ENCODE data around the gene LY9. TPM values are rescaled to one million over a fixed set of nuclear protein-coding genes. Genes with fewer than 3 reads are reported as not detected.

Gene LY9
- total RNA-seq, 4 donors from 2014 or later, result 1.6 to 39.6 (median 3.6) TPM

DNA sequence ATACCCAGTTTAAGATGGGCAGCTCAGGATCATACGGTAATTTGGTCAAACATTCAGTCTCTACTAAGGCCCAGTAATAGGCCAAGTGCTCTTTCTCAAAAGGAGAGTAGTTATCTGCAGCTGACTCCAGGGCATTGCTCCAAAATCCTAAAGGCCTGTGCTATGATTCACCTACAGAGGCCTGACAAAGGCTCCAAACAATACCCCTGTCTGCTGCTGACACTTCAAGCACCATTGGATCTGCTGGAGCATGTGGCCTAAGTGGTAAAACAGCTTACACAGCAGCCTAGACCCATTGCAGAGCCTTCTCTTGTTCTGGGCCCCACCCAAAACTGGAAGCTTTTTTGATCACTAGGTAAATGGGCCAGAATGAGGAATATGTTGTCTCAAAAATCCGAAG, 34.1 kb upstream of the LY9 start:
- no peak for DNase-seq
- Histone ChIP-seq H3K27ac (no peak overlapping the region), H3K27me3 (no peaks in the 10 kb centered on the region), H3K9me3 (no peaks in the 10 kb centered on the region), H3K4me3 (no peak overlapping the region), H3K4me1 (no peaks in the 10 kb centered on the region), H3K36me3 (no peaks in the 10 kb centered on the region)
- TF ChIP-seq POLR2A (IDR thresholded peaks at IDR 0.05), result no peak
- TF ChIP-seq, protein P1, sequence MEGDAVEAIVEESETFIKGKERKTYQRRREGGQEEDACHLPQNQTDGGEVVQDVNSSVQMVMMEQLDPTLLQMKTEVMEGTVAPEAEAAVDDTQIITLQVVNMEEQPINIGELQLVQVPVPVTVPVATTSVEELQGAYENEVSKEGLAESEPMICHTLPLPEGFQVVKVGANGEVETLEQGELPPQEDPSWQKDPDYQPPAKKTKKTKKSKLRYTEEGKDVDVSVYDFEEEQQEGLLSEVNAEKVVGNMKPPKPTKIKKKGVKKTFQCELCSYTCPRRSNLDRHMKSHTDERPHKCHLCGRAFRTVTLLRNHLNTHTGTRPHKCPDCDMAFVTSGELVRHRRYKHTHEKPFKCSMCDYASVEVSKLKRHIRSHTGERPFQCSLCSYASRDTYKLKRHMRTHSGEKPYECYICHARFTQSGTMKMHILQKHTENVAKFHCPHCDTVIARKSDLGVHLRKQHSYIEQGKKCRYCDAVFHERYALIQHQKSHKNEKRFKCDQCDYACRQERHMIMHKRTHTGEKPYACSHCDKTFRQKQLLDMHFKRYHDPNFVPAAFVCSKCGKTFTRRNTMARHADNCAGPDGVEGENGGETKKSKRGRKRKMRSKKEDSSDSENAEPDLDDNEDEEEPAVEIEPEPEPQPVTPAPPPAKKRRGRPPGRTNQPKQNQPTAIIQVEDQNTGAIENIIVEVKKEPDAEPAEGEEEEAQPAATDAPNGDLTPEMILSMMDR (IDR thresholded peaks at IDR 0.05), result no peak

GRCh38 chr1:160763993-160764392, 32.0 kb upstream of the LY9 start:
- Histone ChIP-seq H3K9me3 (no peaks in the 10 kb centered on the region), H3K27me3 (no peaks in the 10 kb centered on the region), H3K4me1 (no peaks in the 10 kb centered on the region), H3K36me3 (no peaks in the 10 kb centered on the region), H3K4me3 (no peak overlapping the region), H3K27ac (no peak overlapping the region)
- no peak for DNase-seq
- TF ChIP-seq POLR2A (IDR thresholded peaks at IDR 0.05), result no peak
- TF ChIP-seq, protein P1 (IDR thresholded peaks at IDR 0.05), result no peak

DNA sequence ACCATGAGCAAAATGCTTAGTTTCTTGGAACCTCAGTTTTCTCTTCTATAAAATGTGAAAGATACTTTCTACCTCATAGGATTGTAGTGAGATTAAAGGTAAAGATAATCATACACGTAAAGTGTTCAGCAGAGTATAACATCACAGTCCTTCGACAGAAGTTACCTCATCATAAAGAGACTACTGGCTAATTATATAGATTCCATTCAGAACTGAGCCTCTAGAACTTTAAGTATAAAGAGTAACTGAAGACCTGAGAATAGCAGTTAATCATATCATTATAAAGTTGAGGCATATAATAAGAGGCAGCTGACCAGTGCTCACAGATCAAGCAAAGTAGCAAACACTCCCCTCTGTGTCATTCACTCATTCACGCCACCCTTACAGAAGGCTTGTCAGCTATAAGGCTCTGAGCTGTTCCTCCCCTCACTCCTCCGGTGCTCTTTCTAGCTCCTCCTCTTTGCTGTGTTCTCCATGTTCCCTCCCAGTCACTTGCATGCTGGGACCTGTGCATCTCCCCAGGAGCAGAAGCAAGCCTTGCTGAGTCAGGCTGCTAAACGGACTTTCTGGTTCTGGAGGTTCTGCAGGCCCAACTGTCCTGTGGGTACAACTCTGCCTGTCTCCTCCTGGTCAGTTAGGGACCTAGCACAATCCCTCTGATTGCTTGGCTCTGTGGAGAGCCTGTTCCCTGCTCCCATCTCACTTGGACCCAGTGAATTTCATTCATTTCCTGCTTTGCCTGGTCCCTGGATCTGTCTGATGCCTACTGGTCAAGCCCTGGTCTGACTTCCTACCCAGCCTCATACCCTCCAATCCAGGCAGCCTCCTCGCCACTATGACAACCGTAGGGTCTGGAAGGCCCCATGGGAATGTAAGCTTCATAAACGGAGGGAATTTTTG, 28.3 kb upstream of the LY9 start:
- H3K27ac ChIP-seq, result peak overlapping the region; percentile 45 to 74 (median 60)
- H3K9me3 ChIP-seq, result no peaks in the 10 kb centered on the region
- H3K4me1 ChIP-seq, result no peaks in the 10 kb centered on the region
- peak overlapping the region in 3 of 4 donors; percentile 5 to 33 (median 13) for H3K4me3 ChIP-seq
- DNase-seq, result no peak
- TF ChIP-seq POLR2A (IDR thresholded peaks at IDR 0.05), result no peak
- TF ChIP-seq, protein P1 (IDR thresholded peaks at IDR 0.05), result no peak
- no peaks in the 10 kb centered on the region for H3K27me3 ChIP-seq
- no peaks in the 10 kb centered on the region for H3K36me3 ChIP-seq

DNA sequence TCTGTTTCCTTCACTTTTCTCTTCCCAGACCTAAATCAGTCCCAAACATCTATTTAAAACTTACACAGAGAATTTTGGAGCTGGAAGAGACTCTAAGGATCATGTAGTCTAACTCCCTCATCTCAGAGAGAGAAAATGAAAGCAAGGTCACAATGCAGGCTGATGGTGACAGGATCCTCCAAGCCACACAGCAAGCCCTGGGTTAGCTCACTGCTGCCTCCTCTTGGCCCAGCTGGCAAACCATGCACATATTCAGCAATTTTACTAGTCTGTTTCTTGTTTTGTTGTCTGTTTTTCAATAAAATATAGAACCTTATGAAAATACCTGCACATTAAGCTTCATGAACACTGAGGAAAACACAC, 27.7 kb upstream of the LY9 start:
- H3K36me3 ChIP-seq, result no peaks in the 10 kb centered on the region
- H3K4me1 ChIP-seq, result no peaks in the 10 kb centered on the region
- peak overlapping the region; percentile 45 to 74 (median 60) for H3K27ac ChIP-seq
- TF ChIP-seq, protein P1 (IDR thresholded peaks at IDR 0.05), result peak; percentile 67 to 83 (median 75)
- no peak for TF ChIP-seq POLR2A (IDR thresholded peaks at IDR 0.05)
- H3K4me3 ChIP-seq, result peak overlapping the region in 3 of 4 donors; percentile 5 to 33 (median 13)
- H3K27me3 ChIP-seq, result no peaks in the 10 kb centered on the region
- no peaks in the 10 kb centered on the region for H3K9me3 ChIP-seq
- peak in 2 of 3 donors; percentile 80 to 89 for DNase-seq

- Histone ChIP-seq H3K4me1 (no peaks in the 10 kb centered on the region), H3K9me3 (no peaks in the 10 kb centered on the region)
These were observed 23.6 kb upstream of the LY9 start for GRCh38 chr1:160772331-160772730.

GRCh38 chr1:160773093-160773492, 22.9 kb upstream of the LY9 start:
- no peaks in the 10 kb centered on the region for H3K9me3 ChIP-seq
- no peaks in the 10 kb centered on the region for H3K36me3 ChIP-seq
- DNase-seq, result no peak
- TF ChIP-seq POLR2A (IDR thresholded peaks at IDR 0.05), result no peak
- TF ChIP-seq, protein P1 (IDR thresholded peaks at IDR 0.05), result no peak
- H3K27ac ChIP-seq, result no peak overlapping the region
- no peaks in the 10 kb centered on the region for H3K4me1 ChIP-seq
- no peaks in the 10 kb centered on the region for H3K27me3 ChIP-seq
- no peak overlapping the region for H3K4me3 ChIP-seq

More at GRCh38 chr1:160772331-160772730, 23.6 kb upstream of the LY9 start:
- Histone ChIP-seq H3K27ac (no peak overlapping the region), H3K36me3 (no peaks in the 10 kb centered on the region), H3K4me3 (no peak overlapping the region), H3K27me3 (no peaks in the 10 kb centered on the region)
- TF ChIP-seq POLR2A (IDR thresholded peaks at IDR 0.05), result no peak
- no peak for DNase-seq
